ENCODE results near the gene TNS2.

Gene TNS2

DNA sequence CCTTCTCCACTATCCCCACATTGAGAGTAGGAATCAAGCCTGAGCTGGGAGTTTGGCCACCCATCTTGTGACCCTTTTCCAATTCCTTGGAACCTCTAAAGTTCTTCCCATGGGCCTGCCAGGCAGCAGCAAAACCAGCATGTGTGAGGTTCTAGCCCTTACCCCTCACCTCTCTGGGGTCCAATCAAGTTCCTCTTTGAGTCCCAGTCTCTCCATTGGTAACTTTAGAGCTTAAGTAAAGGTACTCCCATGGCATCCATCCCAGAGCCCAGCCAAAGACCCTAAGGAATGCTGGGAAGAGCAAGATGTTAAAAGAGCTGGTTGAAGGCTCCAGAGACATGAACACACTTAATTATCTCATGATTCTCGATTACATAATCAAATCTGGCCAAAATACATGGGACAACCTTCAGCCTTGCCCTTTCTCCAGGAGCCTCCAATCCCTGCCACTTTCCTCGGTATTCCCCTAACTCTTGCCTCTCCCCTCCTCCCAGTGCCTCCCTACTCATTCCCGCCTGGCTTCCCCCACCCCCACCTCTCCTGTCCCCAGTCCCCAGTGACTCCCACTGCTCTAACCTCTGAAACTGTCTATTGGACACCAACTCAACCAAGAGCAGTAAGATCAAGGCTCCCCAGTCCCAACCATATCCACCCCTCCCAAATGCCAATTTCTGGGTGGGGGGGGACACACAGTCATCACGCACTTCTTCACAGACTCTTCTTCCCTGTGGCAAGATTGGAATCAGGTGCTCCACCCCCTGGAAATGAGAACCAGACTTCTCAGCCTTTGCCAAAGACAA, 4.8 kb upstream of the TNS2 start:
- DNase-seq (ENCODE audit: low read depth): no peak

DNA sequence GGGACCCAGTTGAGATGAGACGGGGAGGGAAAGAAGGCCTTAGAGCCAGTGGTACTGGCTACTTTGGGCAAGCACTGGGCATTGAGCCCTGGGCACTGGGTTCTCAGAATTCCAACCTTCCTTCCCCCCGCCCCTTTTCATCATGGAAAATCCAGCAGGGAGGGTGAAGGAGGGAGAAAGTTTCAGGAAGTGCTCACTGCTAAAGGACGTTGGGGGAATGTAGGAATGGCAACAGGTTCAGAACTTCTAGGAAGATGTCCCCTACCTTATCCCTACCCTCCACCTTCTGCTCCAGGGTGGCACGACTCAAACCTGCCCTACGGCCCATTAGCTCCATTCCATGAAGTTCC, 4.2 kb upstream of the TNS2 start:
- DNase-seq (ENCODE audit: low read depth): no peak

DNA sequence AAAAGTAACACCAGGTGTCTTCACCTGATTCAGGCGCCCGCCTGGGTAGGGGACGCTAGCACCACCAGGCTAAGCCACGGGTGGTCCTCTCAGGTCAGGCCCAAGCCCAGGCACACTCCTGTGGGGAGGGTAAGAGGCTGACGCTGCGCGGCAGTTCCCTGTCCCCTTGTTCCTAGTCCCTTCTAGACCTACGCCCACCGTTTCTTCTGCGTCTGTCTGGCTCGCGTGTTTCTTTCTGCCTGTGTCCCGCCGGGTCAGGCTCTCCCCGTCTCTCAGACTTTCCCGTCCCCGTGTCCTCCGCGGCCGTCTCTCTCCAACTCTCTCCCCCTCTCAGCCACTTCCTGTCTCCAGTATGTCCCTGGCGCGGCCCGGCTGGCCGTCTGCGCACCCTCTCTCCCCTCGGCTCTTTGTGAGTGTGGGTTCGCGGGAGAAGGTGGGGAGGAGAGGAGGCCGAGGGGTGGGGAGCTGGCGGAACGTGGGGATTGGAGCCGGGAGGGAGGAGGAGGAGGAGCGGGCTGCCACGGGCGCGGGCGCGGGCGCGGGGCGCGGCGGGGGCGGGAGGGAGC, 3.1 kb upstream of the TNS2 start:
- DNase-seq (ENCODE audit: low read depth): peak; percentile 79

- DNase-seq (ENCODE audit: low read depth): peak; percentile 50
These were observed 2.4 kb upstream of the TNS2 start for GRCh38 chr12:53047221-53048032.

DNA sequence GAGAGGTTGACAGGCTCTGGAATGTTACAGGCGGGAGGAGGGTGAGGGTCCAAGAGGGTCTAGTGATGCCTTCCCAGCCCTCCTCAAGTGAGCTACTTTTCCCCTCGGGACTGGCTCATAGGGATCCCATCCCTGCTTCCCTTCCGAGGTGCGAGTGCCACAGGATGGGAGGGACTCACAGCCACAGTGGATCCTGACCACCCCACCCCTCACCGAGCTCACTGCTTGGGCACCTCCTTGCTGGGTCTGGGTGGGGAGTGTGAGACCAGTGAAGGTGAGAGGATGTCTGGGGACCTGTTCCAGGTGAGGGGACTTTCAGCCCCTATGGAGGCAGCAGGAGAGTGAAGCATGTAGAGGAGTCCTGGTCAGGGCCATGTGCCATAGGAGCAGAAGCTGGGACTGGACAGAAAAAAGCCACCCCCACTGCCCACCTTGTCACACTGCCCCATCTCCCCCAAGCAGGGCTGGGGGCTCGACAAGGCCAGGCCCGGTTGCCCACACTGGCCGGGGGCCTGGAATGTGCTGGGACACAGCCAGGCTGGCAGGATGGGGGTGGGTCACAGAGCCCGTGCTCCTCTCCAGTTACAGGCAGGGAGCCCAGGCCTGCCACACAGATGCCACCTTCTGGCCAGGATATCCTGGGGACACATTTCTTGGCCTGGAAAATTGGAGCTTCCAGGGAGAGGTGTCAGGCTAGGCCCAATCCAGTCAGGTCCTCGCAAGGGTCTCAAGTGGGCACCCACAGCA, 1.7 kb upstream of the TNS2 start:
- DNase-seq (ENCODE audit: low read depth): no peak

DNA sequence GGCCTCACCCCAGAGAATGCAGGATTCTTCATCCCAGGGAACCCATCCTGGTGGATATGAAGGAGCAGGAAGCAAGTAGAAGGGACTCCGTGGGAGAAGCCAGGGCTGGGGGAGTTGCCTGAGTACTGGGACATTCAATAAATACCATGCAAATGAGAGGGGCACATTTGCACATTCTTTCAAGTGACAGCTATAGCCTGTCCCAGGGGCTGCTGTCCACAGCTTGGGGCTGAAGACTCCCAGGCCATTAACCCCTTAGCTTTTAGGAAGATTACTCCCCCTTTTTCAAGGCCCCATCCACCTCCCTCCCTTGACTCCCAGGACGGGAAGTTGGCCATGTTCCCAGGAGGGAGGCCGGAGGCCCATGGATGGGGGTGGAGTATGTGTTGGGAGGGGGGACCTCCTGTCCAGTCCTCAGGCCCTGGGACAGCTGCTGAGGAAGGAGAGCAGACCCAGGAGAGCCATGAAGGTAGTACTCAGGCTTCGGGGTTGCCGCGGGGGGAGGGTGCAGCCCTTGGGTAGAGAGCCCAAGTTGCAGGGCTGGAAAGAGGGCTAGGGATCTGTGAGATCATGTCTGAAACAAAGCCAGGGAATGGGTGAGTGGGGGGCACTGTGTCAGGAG, 974 bp upstream of the TNS2 start:
- DNase-seq (ENCODE audit: low read depth): peak; percentile 49

DNA sequence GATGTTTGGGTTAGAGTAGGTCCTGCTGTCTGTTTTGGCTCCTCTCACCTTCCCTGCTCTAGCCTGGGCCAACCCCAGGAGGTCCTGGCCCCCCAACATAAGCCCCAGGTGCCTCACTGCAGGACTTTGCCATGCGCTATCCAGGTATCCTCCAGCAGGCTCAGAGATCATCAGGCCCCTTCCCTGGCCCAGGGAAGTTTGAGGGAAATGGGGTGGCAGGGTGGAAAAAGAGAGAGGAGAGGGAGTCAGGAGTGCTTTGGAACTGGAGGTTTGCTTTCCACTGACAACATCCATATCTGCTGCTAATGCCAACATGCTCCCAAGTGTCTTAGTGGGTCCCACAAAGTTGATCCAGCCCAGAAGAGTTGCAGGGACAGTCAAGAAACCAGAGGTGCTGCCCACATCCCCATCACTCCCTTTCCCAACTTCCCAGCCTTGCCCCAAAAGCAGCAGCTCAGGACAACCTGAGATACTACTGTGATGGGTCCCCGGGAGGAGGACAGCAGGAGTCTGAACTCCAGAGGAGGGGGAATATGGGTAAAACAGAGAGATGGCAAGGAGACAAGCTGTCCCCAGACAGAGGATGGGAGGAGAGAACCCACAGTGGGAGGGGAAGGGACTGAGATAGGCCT, 677 bp downstream of the TNS2 start:
- DNase-seq (ENCODE audit: low read depth): no peak

GRCh38 chr12:53051058-53051880, 1.4 kb downstream of the TNS2 start:
- peak; percentile 52 for DNase-seq (ENCODE audit: low read depth)

GRCh38 chr12:53051881-53052412, 2.1 kb downstream of the TNS2 start:
- no peak for DNase-seq (ENCODE audit: low read depth)

DNA sequence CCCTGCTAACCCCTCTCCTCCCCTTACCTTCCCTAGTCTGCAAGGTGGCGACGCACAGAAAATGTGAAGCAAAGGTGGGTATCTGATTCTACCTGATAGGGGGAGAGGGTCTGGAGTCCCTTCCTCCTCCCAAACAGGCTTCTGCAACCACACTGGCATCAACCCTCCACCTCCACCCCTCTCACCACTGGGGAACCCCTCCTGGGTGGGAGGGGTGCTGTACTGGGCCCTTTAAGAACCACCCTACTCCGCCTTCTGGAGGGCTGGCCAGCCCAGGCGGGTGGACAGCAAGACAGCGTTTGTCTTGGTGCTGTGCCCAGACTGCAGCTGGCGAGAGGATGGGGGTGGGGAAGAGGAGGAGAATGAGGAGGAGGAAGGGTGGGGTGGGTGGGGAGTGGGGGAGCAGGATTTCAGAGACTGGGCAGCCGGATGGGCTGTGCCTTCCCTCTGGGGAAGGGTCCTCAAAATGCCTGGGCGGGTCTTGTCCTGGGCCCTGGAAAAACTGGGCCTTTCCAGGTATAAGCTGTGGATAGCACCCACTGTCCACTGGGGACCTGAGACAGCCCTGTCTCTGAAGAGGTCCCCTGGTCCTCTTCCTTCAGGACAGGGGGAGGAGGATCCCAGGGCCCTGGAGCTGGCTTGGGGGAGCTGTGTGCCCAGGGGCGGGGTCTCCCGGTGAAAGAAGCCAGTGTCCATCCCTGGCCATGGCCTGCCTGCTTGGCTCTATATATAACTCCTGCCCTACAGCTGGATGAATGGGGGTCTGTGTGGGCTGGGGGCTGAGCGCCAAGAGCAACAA, 2.8 kb downstream of the TNS2 start:
- peak; percentile 58 for DNase-seq (ENCODE audit: low read depth)

GRCh38 chr12:53053218-53054111, 3.6 kb downstream of the TNS2 start:
- DNase-seq (ENCODE audit: low read depth): no peak

DNA sequence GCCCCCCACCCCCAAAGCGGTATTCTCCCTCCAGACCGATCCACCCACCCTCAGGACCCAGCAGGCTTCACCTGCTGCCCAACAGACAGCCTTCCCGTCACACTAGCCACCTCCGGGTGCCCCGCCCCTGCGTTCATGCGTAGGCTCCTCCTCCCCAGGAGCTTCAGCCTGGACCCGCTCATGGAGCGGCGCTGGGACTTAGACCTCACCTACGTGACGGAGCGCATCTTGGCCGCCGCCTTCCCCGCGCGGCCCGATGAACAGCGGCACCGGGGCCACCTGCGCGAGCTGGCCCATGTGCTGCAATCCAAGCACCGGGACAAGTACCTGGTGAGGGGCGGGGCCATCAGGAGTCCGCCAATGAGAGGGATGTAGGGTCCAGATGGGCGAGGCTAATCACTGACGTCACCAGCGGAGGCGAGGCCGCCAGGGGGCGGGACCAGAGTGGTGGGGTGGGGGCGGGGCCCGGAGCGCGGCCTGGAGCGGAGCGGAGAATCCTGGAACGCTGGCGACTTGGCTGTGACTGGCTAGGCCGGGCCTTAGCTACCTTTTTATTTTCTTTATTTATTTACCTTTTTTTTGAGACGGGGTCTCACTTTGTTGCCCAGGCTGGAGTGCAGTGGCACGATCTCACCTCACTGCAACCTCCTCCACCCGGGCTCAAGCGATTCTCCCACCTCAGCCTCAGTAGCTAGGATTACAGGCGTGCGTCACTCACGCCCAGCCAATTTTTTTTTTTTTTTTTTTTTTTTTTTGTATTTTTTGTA, 4.4 kb downstream of the TNS2 start:
- DNase-seq (ENCODE audit: low read depth): peak; percentile 63

GRCh38 chr12:53055471-53056266, 5.8 kb downstream of the TNS2 start:
- DNase-seq (ENCODE audit: low read depth): no peak

DNA sequence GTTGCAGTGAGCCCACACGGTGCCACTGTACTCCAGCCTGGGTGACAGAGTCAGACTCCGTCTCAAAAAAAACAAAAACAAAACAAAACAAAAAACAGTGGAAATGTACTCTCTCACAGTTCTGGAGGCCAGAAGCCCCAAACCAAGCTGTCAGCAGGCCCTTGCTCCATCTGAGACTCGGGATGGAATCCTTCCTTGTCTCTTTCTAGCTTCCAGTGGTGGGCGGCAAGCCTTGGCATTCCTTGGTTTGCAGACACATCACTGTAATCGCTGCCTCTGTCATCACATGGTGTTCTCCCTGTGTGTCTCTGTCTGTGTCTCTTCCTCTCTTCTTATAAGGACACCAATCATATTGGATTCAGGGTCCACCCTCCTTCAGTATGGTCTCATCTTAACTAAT, 6.4 kb downstream of the TNS2 start:
- DNase-seq (ENCODE audit: low read depth): no peak

DNA sequence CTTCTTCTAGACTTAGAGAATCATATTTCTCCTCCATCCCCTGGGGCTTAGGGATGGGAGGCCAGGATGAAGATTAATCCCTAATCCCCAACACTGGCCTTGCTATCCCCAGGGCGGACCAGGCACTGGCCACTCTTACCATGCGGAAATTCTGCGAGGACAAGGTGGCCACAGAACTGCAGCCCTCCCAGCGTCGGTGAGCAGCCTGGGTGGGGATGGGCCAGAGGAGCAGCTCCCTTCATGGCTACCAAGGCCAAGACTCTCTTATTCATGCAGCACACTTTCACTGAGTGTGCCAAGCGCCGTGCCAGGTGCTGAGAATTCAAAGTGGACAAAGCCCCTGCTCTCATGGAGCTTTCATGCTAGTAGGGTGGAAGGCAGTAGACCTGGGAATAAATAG, 7.0 kb downstream of the TNS2 start:
- no peak for DNase-seq (ENCODE audit: low read depth)

DNA sequence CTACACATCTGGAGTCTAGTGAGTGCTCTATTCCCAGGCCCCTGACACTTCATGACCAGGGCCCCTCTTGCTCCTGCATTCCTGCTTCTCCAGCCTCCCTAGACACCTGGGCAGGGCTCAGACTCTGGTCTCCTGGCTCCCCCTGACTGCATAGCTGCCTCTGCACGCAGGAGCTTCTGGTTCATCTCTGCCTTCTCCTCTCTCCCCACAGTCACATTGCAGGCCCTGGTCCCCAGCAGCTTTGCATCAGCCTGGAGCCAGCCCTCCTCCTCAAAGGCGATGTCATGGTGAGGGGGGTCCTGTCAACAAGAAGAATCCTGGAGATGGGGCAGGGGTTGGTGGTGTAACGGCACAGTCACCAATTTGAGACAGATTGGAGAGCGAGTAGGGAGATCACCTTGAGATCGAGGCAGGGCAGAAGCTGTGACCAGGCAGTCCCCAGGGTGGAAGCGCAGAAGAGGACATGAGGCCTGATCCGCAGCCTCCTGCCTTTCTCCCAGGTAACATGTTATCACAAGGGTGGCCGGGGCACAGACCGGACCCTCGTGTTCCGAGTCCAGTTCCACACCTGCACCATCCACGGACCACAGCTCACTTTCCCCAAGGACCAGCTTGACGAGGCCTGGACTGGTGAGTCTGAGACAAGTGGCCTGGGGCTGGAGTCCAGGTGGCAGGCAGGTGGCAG, 8.1 kb downstream of the TNS2 start:
- no peak for DNase-seq (ENCODE audit: low read depth)
